HS-27A (cell line): ENCODE measurements around the gene SPAG5.

ENCODE experiments used
- DNase-seq: peaks from one replicate; pipeline ENCODE4 v3.0.0-alpha.2; 2012; ENCODE audit warnings: low read depth, missing footprints

Gene SPAG5

GRCh38 chr17:28573521-28573920 is 25.3 kb downstream of the SPAG5 start:
- no peak for DNase-seq

- DNase-seq: no peak
Observed at GRCh38 chr17:28573040-28573380, 25.8 kb downstream of the SPAG5 start.

- no peak for DNase-seq
Observed at GRCh38 chr17:28572259-28573039, 26.4 kb downstream of the SPAG5 start.

GRCh38 chr17:28571361-28572122 is 27.3 kb downstream of the SPAG5 start, which contains the start of gene PIGS:
PIGS (minus strand) TSS chr17:28571524; CDS start chr17:28571496, 28 bp downstream.
- DNase-seq: peak; percentile 42

- DNase-seq: no peak
Observed at GRCh38 chr17:28570716-28571360, 28.0 kb downstream of the SPAG5 start.

GRCh38 chr17:28569446-28569845 is 29.4 kb downstream of the SPAG5 start:
- no peak for DNase-seq

- DNase-seq: no peak
Observed at GRCh38 chr17:28567604-28568003, 31.2 kb downstream of the SPAG5 start.

- peak; percentile 55 for DNase-seq
Observed at GRCh38 chr17:28563475-28563874, 35.4 kb downstream of the SPAG5 start.

GRCh38 chr17:28555022-28555421 is 43.8 kb downstream of the SPAG5 start:
- no peak for DNase-seq

GRCh38 chr17:28554565-28554964 is 44.3 kb downstream of the SPAG5 start:
- DNase-seq: no peak

- DNase-seq: no peak
Observed at GRCh38 chr17:28553000-28553505, 45.8 kb downstream of the SPAG5 start.

GRCh38 chr17:28552176-28552999 is 46.4 kb downstream of the SPAG5 start, which contains the start of gene UNC119:
UNC119 (minus strand) TSS chr17:28552624; CDS start chr17:28552557, 67 bp downstream.
- no peak for DNase-seq

GRCh38 chr17:28551421-28552175 is 47.2 kb downstream of the SPAG5 start:
- DNase-seq: no peak

GRCh38 chr17:28550858-28551257 is 48.0 kb downstream of the SPAG5 start:
- no peak for DNase-seq

- DNase-seq: no peak
Observed at GRCh38 chr17:28549236-28550132, 49.3 kb downstream of the SPAG5 start.

GRCh38 chr17:28548417-28549130 is 50.3 kb downstream of the SPAG5 start:
- DNase-seq: no peak

GRCh38 chr17:28547623-28548416 is 51.0 kb downstream of the SPAG5 start:
- DNase-seq: peak; percentile 26

- DNase-seq: no peak
Observed at GRCh38 chr17:28547096-28547622, 51.7 kb downstream of the SPAG5 start.
